Activated CD8-positive, alpha-beta T cell treated with anti-CD3 and anti-CD28 coated beads, Interleukin-2, amount 10 ng/mL, durations not matched to agents 7 days and 5 days (primary cell): ENCODE results near the gene PRKCA. TPM values are rescaled to one million over a fixed set of nuclear protein-coding genes. Genes with fewer than 3 reads are reported as not detected.

Source experiments
- ATAC-seq: fragments of 150-1000 bp; cut with Tn5 transposase; one replicate; pipeline ENCODE4 v1.10.0; 2021; ENCODE audit warnings: moderate library complexity
- CTCF ChIA-PET: fragments of 350-600 bp; sonication (Branson Sonifier 250); formaldehyde crosslinking; loops from one replicate; lab custom pipeline; 2021; ENCODE audit warnings: antibody characterized with exemption; lab: Charles Lee
- POLR2A ChIA-PET: fragments of 350-600 bp; sonication (Branson Sonifier 250); formaldehyde crosslinking; loops from one replicate; lab custom pipeline; 2021; ENCODE audit warnings: antibody characterized with exemption; lab: Charles Lee
- DNase-seq: peaks from one replicate; pipeline ENCODE4 v3.0.0-alpha.2; 2020
- H3K27ac Mint-ChIP-seq: one replicate; pipeline ENCODE4 v1.8.0; 2021; ENCODE audit warnings: mild to moderate bottlenecking, mixed read lengths
- H3K27me3 Mint-ChIP-seq: one replicate; pipeline ENCODE4 v1.8.0; 2021; ENCODE audit warnings: low read depth, mixed read lengths
- H3K36me3 Mint-ChIP-seq: one replicate; pipeline ENCODE4 v1.8.0; 2021; ENCODE audit warnings: low read depth, mixed read lengths
- H3K4me1 Mint-ChIP-seq: one replicate; pipeline ENCODE4 v1.8.0; 2021; ENCODE audit warnings: low read depth, mixed read lengths
- H3K4me3 Mint-ChIP-seq: one replicate; pipeline ENCODE4 v1.8.0; 2021; ENCODE audit warnings: mild to moderate bottlenecking, mixed read lengths
- H3K9me3 Mint-ChIP-seq: one replicate; pipeline ENCODE4 v1.8.0; 2022; ENCODE audit warnings: mixed read lengths; ENCODE audit not compliant: insufficient read depth
- total RNA-seq, 2 experiments: library from RNA; stranded (reverse); gene quantifications; one replicate each; pipeline ENCODE4 v1.2.3, GENCODE V29; 2021

The PRKCA gene
- total RNA-seq, 2 experiments from 2014 or later: 74.1 to 76.9 TPM

GRCh38 chr17:66459811-66460270 is 157.4 kb downstream of the PRKCA start:
- no peak for ATAC-seq
- Mint-ChIP-seq H3K27me3 (no peaks in the 10 kb centered on the region), H3K4me1 (no peaks in the 10 kb centered on the region), H3K9me3 (peaks cover 21% of the 10 kb centered on the region), H3K27ac (no peak overlapping the region), H3K4me3 (no peak overlapping the region), H3K36me3 (peaks cover 45% of the 10 kb centered on the region)
- no peak for DNase-seq
- ChIA-PET CTCF (no interaction called here), POLR2A (no interaction called here)

GRCh38 chr17:66460558-66460957 is 158.1 kb downstream of the PRKCA start:
- Mint-ChIP-seq H3K36me3 (peaks cover 40% of the 10 kb centered on the region), H3K27me3 (no peaks in the 10 kb centered on the region)
- CTCF ChIA-PET: no interaction called here

GRCh38 chr17:66461343-66461995 is 159.1 kb downstream of the PRKCA start:
- Mint-ChIP-seq H3K27me3 (no peaks in the 10 kb centered on the region), H3K4me1 (peaks cover 6% of the 10 kb centered on the region), H3K4me3 (no peak overlapping the region), H3K9me3 (peaks cover 15% of the 10 kb centered on the region), H3K27ac (no peak overlapping the region), H3K36me3 (peaks cover 34% of the 10 kb centered on the region)
- ChIA-PET CTCF (interaction anchor here (0.9 kb wide), 2 partner anchors 20 to 107 kb away, joined by 3 read pairs; no protein-coding TSS in a partner anchor), POLR2A (no interaction called here)
- no peak for ATAC-seq
- DNase-seq: no peak

More at GRCh38 chr17:66460558-66460957, 158.1 kb downstream of the PRKCA start:
- H3K9me3 Mint-ChIP-seq: peaks cover 20% of the 10 kb centered on the region
- DNase-seq (no peak), ATAC-seq (no peak)
- H3K4me1 Mint-ChIP-seq: no peaks in the 10 kb centered on the region
- H3K27ac Mint-ChIP-seq: no peak overlapping the region
- POLR2A ChIA-PET: no interaction called here
- H3K4me3 Mint-ChIP-seq: no peak overlapping the region

GRCh38 chr17:66462010-66462409 is 159.6 kb downstream of the PRKCA start:
- H3K27ac Mint-ChIP-seq: no peak overlapping the region
- H3K27me3 Mint-ChIP-seq: no peaks in the 10 kb centered on the region
- CTCF ChIA-PET: interaction anchor here (0.8 to 1.0 kb wide), 4 partner anchors 13 to 159 kb away, joined by 3 read pairs; no protein-coding TSS in a partner anchor
- DNase-seq (no peak), ATAC-seq (no peak)
- H3K4me1 Mint-ChIP-seq: peaks cover 11% of the 10 kb centered on the region
- peaks cover 9% of the 10 kb centered on the region for H3K9me3 Mint-ChIP-seq
- POLR2A ChIA-PET: no interaction called here
- H3K36me3 Mint-ChIP-seq: peaks cover 29% of the 10 kb centered on the region
- H3K4me3 Mint-ChIP-seq: no peak overlapping the region

GRCh38 chr17:66464921-66465320 is 162.5 kb downstream of the PRKCA start:
- Mint-ChIP-seq H3K4me3 (no peak overlapping the region), H3K4me1 (peaks cover 39% of the 10 kb centered on the region), H3K27ac (no peak overlapping the region), H3K27me3 (no peaks in the 10 kb centered on the region), H3K36me3 (peaks cover 14% of the 10 kb centered on the region), H3K9me3 (no peaks in the 10 kb centered on the region)
- ChIA-PET CTCF (interaction anchor here (0.9 kb wide), 1 partner anchor 102 kb away, joined by 3 read pairs; no protein-coding TSS in a partner anchor), POLR2A (interaction anchor here (0.9 kb wide), 1 partner anchor 82 kb away, joined by 3 read pairs; no protein-coding TSS in a partner anchor)
- DNase-seq (no peak), ATAC-seq (no peak)

- CTCF ChIA-PET: interaction anchor here (1.0 kb wide), 1 partner anchor 180 kb away, joined by 3 read pairs; no protein-coding TSS in a partner anchor
- no peaks in the 10 kb centered on the region for H3K9me3 Mint-ChIP-seq
- DNase-seq: no peak
- H3K4me3 Mint-ChIP-seq: no peak overlapping the region
- peaks cover 43% of the 10 kb centered on the region for H3K4me1 Mint-ChIP-seq
- no peaks in the 10 kb centered on the region for H3K27me3 Mint-ChIP-seq
- no peak for ATAC-seq
- H3K27ac Mint-ChIP-seq: no peak overlapping the region
- POLR2A ChIA-PET: interaction anchor here (0.9 kb wide), 1 partner anchor 82 kb away, joined by 3 read pairs; no protein-coding TSS in a partner anchor
- peaks cover 16% of the 10 kb centered on the region for H3K36me3 Mint-ChIP-seq
These were observed 163.3 kb downstream of the PRKCA start for GRCh38 chr17:66465701-66466100.

GRCh38 chr17:66466106-66466820 is 163.8 kb downstream of the PRKCA start:
- DNase-seq (no peak), ATAC-seq (no peak)
- no peaks in the 10 kb centered on the region for H3K27me3 Mint-ChIP-seq
- POLR2A ChIA-PET: interaction anchor here (0.9 kb wide), 1 partner anchor 81 kb away, joined by 3 read pairs; no protein-coding TSS in a partner anchor
- H3K9me3 Mint-ChIP-seq: no peaks in the 10 kb centered on the region
- H3K27ac Mint-ChIP-seq: no peak overlapping the region
- H3K36me3 Mint-ChIP-seq: peaks cover 16% of the 10 kb centered on the region
- CTCF ChIA-PET: interaction anchor here (1.0 kb wide), 2 partner anchors 63 to 180 kb away, joined by 3 read pairs; no protein-coding TSS in a partner anchor
- no peak overlapping the region for H3K4me3 Mint-ChIP-seq
- peaks cover 47% of the 10 kb centered on the region for H3K4me1 Mint-ChIP-seq

- H3K27me3 Mint-ChIP-seq: no peaks in the 10 kb centered on the region
- peaks cover 16% of the 10 kb centered on the region for H3K36me3 Mint-ChIP-seq
- peaks cover 49% of the 10 kb centered on the region for H3K4me1 Mint-ChIP-seq
- ChIA-PET CTCF (interaction anchor here (1.0 kb wide), 2 partner anchors 64 to 181 kb away, joined by 3 read pairs; no protein-coding TSS in a partner anchor), POLR2A (no interaction called here)
- peak overlapping the region; percentile 73 for H3K27ac Mint-ChIP-seq
- ATAC-seq: peak; percentile 71
- H3K9me3 Mint-ChIP-seq: no peaks in the 10 kb centered on the region
- peak; percentile 40 for DNase-seq
- H3K4me3 Mint-ChIP-seq: no peak overlapping the region
These were observed 164.5 kb downstream of the PRKCA start for GRCh38 chr17:66466840-66467367.

- H3K36me3 Mint-ChIP-seq: peaks cover 16% of the 10 kb centered on the region
- ATAC-seq (no peak), DNase-seq (no peak)
- ChIA-PET CTCF (interaction anchor here (1.8 kb wide), 1 partner anchor 99 kb away, joined by 5 read pairs; no protein-coding TSS in a partner anchor), POLR2A (no interaction called here)
- H3K27ac Mint-ChIP-seq: no peak overlapping the region
- H3K9me3 Mint-ChIP-seq: no peaks in the 10 kb centered on the region
- no peaks in the 10 kb centered on the region for H3K27me3 Mint-ChIP-seq
- H3K4me1 Mint-ChIP-seq: peaks cover 51% of the 10 kb centered on the region
- no peak overlapping the region for H3K4me3 Mint-ChIP-seq
These were observed 165.4 kb downstream of the PRKCA start for GRCh38 chr17:66467766-66468165.

GRCh38 chr17:66468241-66469087 is 166.1 kb downstream of the PRKCA start:
- Mint-ChIP-seq H3K4me1 (peaks cover 51% of the 10 kb centered on the region), H3K27ac (peak overlapping the region; percentile 35), H3K36me3 (peaks cover 18% of the 10 kb centered on the region), H3K4me3 (no peak overlapping the region), H3K27me3 (no peaks in the 10 kb centered on the region), H3K9me3 (no peaks in the 10 kb centered on the region)
- DNase-seq: no peak
- ChIA-PET POLR2A (interaction anchor here (0.6 kb wide), 1 partner anchor 88 kb away, joined by 3 read pairs; no protein-coding TSS in a partner anchor), CTCF (interaction anchor here (0.7 to 1.8 kb wide), 2 partner anchors 98 to 911 kb away, joined by 3 to 5 read pairs; no protein-coding TSS in a partner anchor)
- ATAC-seq: no peak

- no peaks in the 10 kb centered on the region for H3K9me3 Mint-ChIP-seq
- no peak overlapping the region for H3K4me3 Mint-ChIP-seq
- ATAC-seq (no peak), DNase-seq (no peak)
- H3K36me3 Mint-ChIP-seq: peaks cover 17% of the 10 kb centered on the region
- H3K27ac Mint-ChIP-seq: peak overlapping the region; percentile 35
- peaks cover 51% of the 10 kb centered on the region for H3K4me1 Mint-ChIP-seq
- ChIA-PET CTCF (interaction anchor here (0.7 to 1.8 kb wide), 2 partner anchors 98 to 912 kb away, joined by 3 to 5 read pairs; no protein-coding TSS in a partner anchor), POLR2A (no interaction called here)
- H3K27me3 Mint-ChIP-seq: no peaks in the 10 kb centered on the region
These were observed 166.7 kb downstream of the PRKCA start for GRCh38 chr17:66469088-66469442.
